Liver (tissue), 9 donors: ENCODE results near the gene SCUBE1. TPM values are rescaled to one million over a fixed set of nuclear protein-coding genes. Genes with fewer than 3 reads are reported as not detected.

ENCODE experiments used
- DNase-seq: peaks from one replicate; pipeline ENCODE4 v3.0.0-alpha.2; 2017; ENCODE audit warnings: low spot score
- H3K27ac ChIP-seq, 2 donors: one replicate each; pipeline ENCODE4 v1.7.0; 2013; ENCODE audit warnings: inconsistent platforms in 2 of 2, low read length in 2 of 2, control low read depth in 1 of 2, low read depth in 1 of 2, mild to moderate bottlenecking in 1 of 2
- H3K27me3 ChIP-seq, 4 donors: one replicate each; pipeline versions ENCODE4 v1.6.1 to v1.7.0; 2013; ENCODE audit warnings: low read length in 3 of 4, inconsistent platforms in 1 of 4, mild to moderate bottlenecking in 1 of 4, moderate library complexity in 1 of 4; ENCODE audit not compliant: control insufficient read depth in 4 of 4, insufficient read depth in 4 of 4
- H3K36me3 ChIP-seq, 4 donors: one replicate each; pipeline versions ENCODE4 v1.6.1 to v1.7.0; 2013; ENCODE audit warnings: low read length in 3 of 4, mild to moderate bottlenecking in 3 of 4, low read depth in 1 of 4, moderate library complexity in 1 of 4; ENCODE audit not compliant: control insufficient read depth in 4 of 4, insufficient read depth in 3 of 4
- H3K4me1 ChIP-seq, 4 donors: one replicate each; pipeline versions ENCODE4 v1.6.1 to v1.7.0; 2013; ENCODE audit warnings: low read length in 3 of 4, mild to moderate bottlenecking in 3 of 4, moderate library complexity in 1 of 4; ENCODE audit not compliant: control insufficient read depth in 4 of 4, insufficient read depth in 4 of 4
- H3K4me3 ChIP-seq, 3 donors: one replicate each; pipeline versions ENCODE4 v1.6.1 to v1.7.0; 2013; ENCODE audit warnings: low read length in 3 of 3, control low read depth in 1 of 3, low read depth in 1 of 3, mild to moderate bottlenecking in 1 of 3
- H3K9ac ChIP-seq, 2 donors: one replicate each; pipeline ENCODE4 v1.7.0; 2013; ENCODE audit warnings: low read length in 2 of 2, mild to moderate bottlenecking in 2 of 2, moderate library complexity in 2 of 2, control low read depth in 1 of 2, low read depth in 1 of 2
- H3K9me3 ChIP-seq, 4 donors: one replicate each; pipeline versions ENCODE4 v1.6.1 to v1.7.0; 2013; ENCODE audit warnings: low read length in 3 of 4; ENCODE audit not compliant: control insufficient read depth in 4 of 4
- ATF3 ChIP-seq: IDR thresholded peaks from 2 replicates; pipeline ENCODE4 v1.6.1; 2016; ENCODE audit warnings: antibody characterized with exemption
- EGR1 ChIP-seq, 2 donors: IDR thresholded peaks; 2 replicates each; pipeline ENCODE4 v1.6.1; 2016 to 2018; ENCODE audit warnings: antibody characterized with exemption in 2 of 2, low read depth in 2 of 2
- FOXA1 ChIP-seq: IDR thresholded peaks from 2 replicates; pipeline ENCODE4 v1.6.1; 2016; ENCODE audit warnings: antibody characterized with exemption
- FOXA2 ChIP-seq: IDR thresholded peaks from 2 replicates; pipeline ENCODE4 v1.6.1; 2016; ENCODE audit warnings: antibody characterized with exemption
- GABPA ChIP-seq, 2 donors: IDR thresholded peaks in 1 of 2; conservative IDR thresholded peaks in 1 of 2; 2 replicates each; pipeline ENCODE4 v1.6.1; 2016; ENCODE audit warnings: antibody characterized with exemption in 2 of 2, mild to moderate bottlenecking in 1 of 2, moderate library complexity in 1 of 2
- HNF4A ChIP-seq, 2 donors: conservative IDR thresholded peaks; 2 replicates each; pipeline ENCODE4 v1.6.1; 2016; ENCODE audit warnings: antibody characterized with exemption in 2 of 2, mild to moderate bottlenecking in 2 of 2
- HNF4G ChIP-seq: IDR thresholded peaks from 2 replicates; pipeline ENCODE4 v1.6.1; 2016; ENCODE audit warnings: antibody characterized with exemption
- JUND ChIP-seq, 2 donors: IDR thresholded peaks; 2 replicates each; pipeline ENCODE4 v1.6.1; 2016; ENCODE audit warnings: antibody characterized with exemption in 2 of 2
- NR2F2 ChIP-seq: IDR thresholded peaks from 2 replicates; pipeline ENCODE4 v1.6.1; 2016; ENCODE audit warnings: antibody characterized with exemption
- RAD21 ChIP-seq, 2 donors: IDR thresholded peaks; 2 replicates each; pipeline ENCODE4 v1.6.1; 2016; ENCODE audit warnings: antibody characterized with exemption in 2 of 2, mild to moderate bottlenecking in 2 of 2
- REST ChIP-seq: IDR thresholded peaks from 2 replicates; pipeline ENCODE4 v1.6.1; 2016; ENCODE audit warnings: antibody characterized with exemption, mild to moderate bottlenecking
- RXRA ChIP-seq, 2 donors: IDR thresholded peaks; 2 replicates each; pipeline ENCODE4 v1.6.1; 2017 to 2018; ENCODE audit warnings: antibody characterized with exemption in 2 of 2, mild to moderate bottlenecking in 1 of 2
- SP1 ChIP-seq: IDR thresholded peaks from 2 replicates; pipeline ENCODE4 v1.6.1; 2018; ENCODE audit warnings: antibody characterized with exemption, mild to moderate bottlenecking
- TAF1 ChIP-seq: conservative IDR thresholded peaks from 2 replicates; pipeline ENCODE4 v1.6.1; 2016; ENCODE audit warnings: antibody characterized with exemption, mild to moderate bottlenecking
- YY1 ChIP-seq: IDR thresholded peaks from 2 replicates; pipeline ENCODE4 v1.6.1; 2016; ENCODE audit warnings: antibody characterized with exemption, mild to moderate bottlenecking
- ZBTB33 ChIP-seq: IDR thresholded peaks from 2 replicates; pipeline ENCODE4 v1.6.1; 2016; ENCODE audit warnings: antibody characterized with exemption
- WGBS: extraction: QIAGEN DNeasy Blood & Tissue Kit; methylation state at CpG from one replicate; pipeline ENCODE4 v1.1.7; 2013; 5-methylcytosine and 5-hydroxymethylcytosine counted together
- polyA plus RNA-seq, 2 donors: library from polyadenylated mRNA; stranded (reverse) in 1 of 2; unstranded in 1 of 2; fragments of 200-250 nt in 1 of 2; fragments of >200 nt in 1 of 2; fragmentation: Nextera tagmentation in 1 of 2; extraction: Ambion mirVana in 1 of 2; gene quantifications; one replicate each; pipeline versions ENCODE4 v1.2.1 to v1.2.3, GENCODE V29; 2013 to 2015
- total RNA-seq, 2 donors: library from RNA; depleted of rRNA; stranded (reverse); fragments of >200 nt; gene quantifications; one replicate each; pipeline ENCODE4 v1.2.3, GENCODE V29; 2014
- TF ChIP-seq, protein P1 (sequence below): IDR thresholded peaks from 2 replicates; pipeline ENCODE4 v1.6.1; 2016; ENCODE audit warnings: antibody characterized with exemption
- TF ChIP-seq, protein P2 (sequence below): fragments of 150-350 bp; IDR thresholded peaks from 2 replicates; pipeline ENCODE4 v1.5.1; 2017; ENCODE audit warnings: improper control_type of control experiment, low read depth, low read length; ENCODE audit not compliant: missing input control
- donor health status: healthy.
- donor health status: healthy.
- donor health status: healthy.
- donor health status: healthy.
- donor health status: healthy.

The SCUBE1 gene
- total and polyA plus RNA-seq, 4 donors, result 0.07 to 0.46 (median 0.08) TPM; not detected in 1

DNA sequence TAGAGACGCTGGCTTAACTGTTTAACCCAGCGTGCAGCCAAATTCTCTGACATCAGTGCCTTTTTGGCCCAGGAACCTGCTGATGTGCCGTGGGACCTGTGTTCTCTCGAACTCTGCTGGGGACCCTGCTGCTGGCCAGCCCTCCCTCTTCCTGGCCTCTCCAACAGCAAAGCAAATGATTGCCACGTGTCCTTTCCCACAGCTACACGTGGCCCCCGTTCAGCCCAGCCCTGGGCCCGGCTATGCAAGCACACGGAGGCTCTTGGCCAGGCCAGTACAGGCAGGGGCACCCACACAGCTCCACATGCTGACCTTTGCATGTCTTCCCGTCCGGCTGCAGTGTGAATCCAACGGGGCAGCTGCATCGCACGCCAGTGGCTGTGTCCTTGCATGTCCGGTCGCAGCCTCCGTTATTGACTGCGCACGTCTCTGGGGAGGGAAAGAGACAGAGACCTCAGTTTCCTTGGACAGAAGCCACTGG lies 104.6 kb downstream of the SCUBE1 start (continued):
- TF ChIP-seq YY1, result peak; percentile 83

GRCh38 chr22:43237280-43237679 lies 105.9 kb downstream of the SCUBE1 start:
- DNase-seq, result no peak
- 38% methylated on average over 9 of the region's 9 CpGs for WGBS
- TF ChIP-seq EGR1 (IDR thresholded peaks at IDR 0.05; ENCODE audit: low read depth in 2 of 2) (no peak), RXRA (IDR thresholded peaks at IDR 0.05) (peak in 1 of 2 donors; percentile 29), HNF4A (conservative IDR thresholded peaks at IDR 0.05) (peak in 1 of 2 donors; percentile 16), HNF4G (no peak)
- peaks cover 20 to 72% (median 46%) of the 10 kb centered on the region in 4 donors for H3K4me1 ChIP-seq
- H3K36me3 ChIP-seq, result no peaks in the 10 kb centered on the region
- no peaks in the 10 kb centered on the region for H3K9me3 ChIP-seq
- no peak overlapping the region for H3K4me3 ChIP-seq
- H3K27ac ChIP-seq, result peak overlapping the region; percentile 94 to 96
- peak overlapping the region; percentile 17 to 78 for H3K9ac ChIP-seq
- no peaks in the 10 kb centered on the region for H3K27me3 ChIP-seq

- 37% methylated on average over 14 of the region's 14 CpGs for WGBS
- peak overlapping the region in 1 of 2 donors; percentile 60 for H3K9ac ChIP-seq
- H3K36me3 ChIP-seq, result no peaks in the 10 kb centered on the region
- H3K4me1 ChIP-seq, result peaks cover 20 to 79% (median 49%) of the 10 kb centered on the region in 4 donors
- H3K9me3 ChIP-seq, result no peaks in the 10 kb centered on the region
- H3K27ac ChIP-seq, result peak overlapping the region; percentile 94 to 96
- peak; percentile 69 for TF ChIP-seq YY1
- TF ChIP-seq ATF3, result no peak
- peak; percentile 58 for TF ChIP-seq NR2F2
- peak; percentile 54 for TF ChIP-seq REST
- peak; percentile 83 for TF ChIP-seq SP1
- peak; percentile 95 to 96 for TF ChIP-seq RXRA (IDR thresholded peaks at IDR 0.05)
- no peak for TF ChIP-seq GABPA (IDR thresholded peaks at IDR 0.05 in 1 of 2, conservative IDR thresholded peaks at IDR 0.05 in 1 of 2)
- TF ChIP-seq HNF4A (conservative IDR thresholded peaks at IDR 0.05), result peak; percentile 70 to 72
- TF ChIP-seq, protein P1, sequence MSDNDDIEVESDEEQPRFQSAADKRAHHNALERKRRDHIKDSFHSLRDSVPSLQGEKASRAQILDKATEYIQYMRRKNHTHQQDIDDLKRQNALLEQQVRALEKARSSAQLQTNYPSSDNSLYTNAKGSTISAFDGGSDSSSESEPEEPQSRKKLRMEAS, result peak; percentile 62
- peak in 1 of 2 donors; percentile 62 for TF ChIP-seq EGR1 (IDR thresholded peaks at IDR 0.05; ENCODE audit: low read depth in 2 of 2)
- peak in 1 of 2 donors; percentile 41 for TF ChIP-seq RAD21 (IDR thresholded peaks at IDR 0.05)
- peak; percentile 66 for TF ChIP-seq ZBTB33
- no peak for TF ChIP-seq FOXA1
- no peak for TF ChIP-seq HNF4G
- no peak for TF ChIP-seq FOXA2
- TF ChIP-seq JUND (IDR thresholded peaks at IDR 0.05), result peak in 1 of 2 donors; percentile 59
- no peak for TF ChIP-seq TAF1
- TF ChIP-seq, protein P2, sequence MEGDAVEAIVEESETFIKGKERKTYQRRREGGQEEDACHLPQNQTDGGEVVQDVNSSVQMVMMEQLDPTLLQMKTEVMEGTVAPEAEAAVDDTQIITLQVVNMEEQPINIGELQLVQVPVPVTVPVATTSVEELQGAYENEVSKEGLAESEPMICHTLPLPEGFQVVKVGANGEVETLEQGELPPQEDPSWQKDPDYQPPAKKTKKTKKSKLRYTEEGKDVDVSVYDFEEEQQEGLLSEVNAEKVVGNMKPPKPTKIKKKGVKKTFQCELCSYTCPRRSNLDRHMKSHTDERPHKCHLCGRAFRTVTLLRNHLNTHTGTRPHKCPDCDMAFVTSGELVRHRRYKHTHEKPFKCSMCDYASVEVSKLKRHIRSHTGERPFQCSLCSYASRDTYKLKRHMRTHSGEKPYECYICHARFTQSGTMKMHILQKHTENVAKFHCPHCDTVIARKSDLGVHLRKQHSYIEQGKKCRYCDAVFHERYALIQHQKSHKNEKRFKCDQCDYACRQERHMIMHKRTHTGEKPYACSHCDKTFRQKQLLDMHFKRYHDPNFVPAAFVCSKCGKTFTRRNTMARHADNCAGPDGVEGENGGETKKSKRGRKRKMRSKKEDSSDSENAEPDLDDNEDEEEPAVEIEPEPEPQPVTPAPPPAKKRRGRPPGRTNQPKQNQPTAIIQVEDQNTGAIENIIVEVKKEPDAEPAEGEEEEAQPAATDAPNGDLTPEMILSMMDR, result no peak
- no peak for DNase-seq
- H3K27me3 ChIP-seq, result no peaks in the 10 kb centered on the region
- no peak overlapping the region for H3K4me3 ChIP-seq
These were observed 106.6 kb downstream of the SCUBE1 start for GRCh38 chr22:43236411-43237166.
